ENCODE data around the gene IQGAP3.
"Not testable (repeated sequence)": the region's sequence is repeated elsewhere in the genome, so short reads cannot be mapped to it uniquely, and the experiment has no call there.

The IQGAP3 gene

DNA sequence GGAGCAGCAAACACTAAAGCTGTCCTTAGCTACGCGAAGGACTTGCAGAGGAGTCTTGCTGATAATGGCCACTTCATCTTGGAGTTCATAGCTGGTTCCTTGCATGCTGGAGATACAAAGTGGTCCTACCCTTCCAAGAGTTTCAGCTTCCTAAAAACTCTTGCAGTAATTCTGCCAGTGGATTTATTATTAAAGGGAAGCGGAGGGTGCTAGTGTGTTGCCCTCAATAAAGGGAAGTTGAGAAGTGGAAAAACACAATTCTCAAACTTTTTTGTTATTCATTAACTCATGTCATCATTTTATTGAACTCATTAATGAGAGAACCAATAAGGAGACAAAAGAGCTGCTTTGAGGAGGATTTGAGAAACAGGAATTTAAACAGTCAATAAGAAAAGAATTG lies 40.3 kb upstream of the IQGAP3 start:
- DNase-seq (ENCODE audit: low read depth): no peak
- TF ChIP-seq, protein P1, sequence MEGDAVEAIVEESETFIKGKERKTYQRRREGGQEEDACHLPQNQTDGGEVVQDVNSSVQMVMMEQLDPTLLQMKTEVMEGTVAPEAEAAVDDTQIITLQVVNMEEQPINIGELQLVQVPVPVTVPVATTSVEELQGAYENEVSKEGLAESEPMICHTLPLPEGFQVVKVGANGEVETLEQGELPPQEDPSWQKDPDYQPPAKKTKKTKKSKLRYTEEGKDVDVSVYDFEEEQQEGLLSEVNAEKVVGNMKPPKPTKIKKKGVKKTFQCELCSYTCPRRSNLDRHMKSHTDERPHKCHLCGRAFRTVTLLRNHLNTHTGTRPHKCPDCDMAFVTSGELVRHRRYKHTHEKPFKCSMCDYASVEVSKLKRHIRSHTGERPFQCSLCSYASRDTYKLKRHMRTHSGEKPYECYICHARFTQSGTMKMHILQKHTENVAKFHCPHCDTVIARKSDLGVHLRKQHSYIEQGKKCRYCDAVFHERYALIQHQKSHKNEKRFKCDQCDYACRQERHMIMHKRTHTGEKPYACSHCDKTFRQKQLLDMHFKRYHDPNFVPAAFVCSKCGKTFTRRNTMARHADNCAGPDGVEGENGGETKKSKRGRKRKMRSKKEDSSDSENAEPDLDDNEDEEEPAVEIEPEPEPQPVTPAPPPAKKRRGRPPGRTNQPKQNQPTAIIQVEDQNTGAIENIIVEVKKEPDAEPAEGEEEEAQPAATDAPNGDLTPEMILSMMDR (conservative IDR thresholded peaks at IDR 0.05; ENCODE audit: control insufficient read depth, insufficient read depth, low read depth, low read length): no peak

DNA sequence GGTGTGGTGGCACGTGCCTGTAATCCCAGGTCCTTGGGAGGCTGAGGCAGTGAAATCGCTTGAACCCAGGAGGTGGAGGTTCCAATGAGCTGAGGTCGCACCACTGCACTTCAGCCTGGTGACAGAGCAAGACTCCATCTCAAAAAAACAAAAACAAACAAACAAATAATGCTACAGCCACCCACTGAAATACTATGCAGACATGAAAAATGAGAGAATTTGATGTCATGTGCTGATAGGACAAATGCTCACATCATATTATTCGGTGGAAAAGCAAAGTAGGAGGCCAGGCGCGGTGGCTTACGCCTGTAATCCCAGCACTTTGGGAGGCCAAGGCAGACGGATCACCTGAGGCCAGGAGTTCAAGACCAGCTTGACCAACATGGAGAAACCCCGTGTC lies 37.7 kb upstream of the IQGAP3 start:
- not testable (repeated sequence) for H3K4me3 ChIP-seq (ENCODE audit: control insufficient read depth, low read depth, low read length); DNase-seq (ENCODE audit: low read depth)

More for the DNA sequence above, 40.3 kb upstream of the IQGAP3 start:
- H3K4me3 ChIP-seq (ENCODE audit: control insufficient read depth, low read depth, low read length): no peak overlapping the region

- peak; percentile 15 for DNase-seq (ENCODE audit: low read depth)
- H3K4me3 ChIP-seq (ENCODE audit: control insufficient read depth, low read depth, low read length): no peak overlapping the region
- TF ChIP-seq, protein P1 (conservative IDR thresholded peaks at IDR 0.05; ENCODE audit: control insufficient read depth, insufficient read depth, low read depth, low read length): peak; percentile 47
Observed at GRCh38 chr1:156608981-156609380, 36.6 kb upstream of the IQGAP3 start.

DNA sequence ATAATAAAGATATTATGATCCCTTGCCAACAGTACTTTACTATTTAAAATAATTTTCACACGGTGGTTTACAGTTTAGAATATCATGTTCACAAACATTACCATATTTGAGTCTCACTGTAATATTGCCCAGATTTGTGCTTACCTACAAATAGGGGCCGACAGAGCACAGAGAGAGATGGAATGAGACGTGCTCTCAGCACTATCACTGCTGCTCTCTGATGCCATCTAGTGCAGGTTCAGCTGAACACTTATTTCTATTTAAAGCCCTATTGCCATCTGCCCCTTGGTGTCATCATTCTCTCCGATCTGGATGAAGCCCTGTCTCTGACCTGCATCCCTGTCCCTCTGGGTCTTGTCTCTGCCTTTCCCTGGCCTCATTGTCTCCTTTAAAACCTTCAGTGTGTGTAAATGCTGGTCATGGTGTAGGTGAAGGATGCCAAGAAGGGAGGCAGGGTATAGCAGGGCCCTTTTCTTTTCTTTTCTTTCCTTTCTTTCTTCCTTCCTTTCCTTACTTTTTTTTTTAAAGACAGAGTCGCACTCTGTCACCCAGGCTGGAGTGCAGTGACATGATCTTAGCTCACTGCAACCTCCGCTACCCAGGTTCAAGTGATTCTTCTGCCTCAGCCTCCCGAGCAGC lies 35.8 kb upstream of the IQGAP3 start:
- DNase-seq (ENCODE audit: low read depth): peak; percentile 76
- H3K4me3 ChIP-seq (ENCODE audit: control insufficient read depth, low read depth, low read length): no peak overlapping the region
- TF ChIP-seq, protein P1 (conservative IDR thresholded peaks at IDR 0.05; ENCODE audit: control insufficient read depth, insufficient read depth, low read depth, low read length): peak; percentile 91

DNA sequence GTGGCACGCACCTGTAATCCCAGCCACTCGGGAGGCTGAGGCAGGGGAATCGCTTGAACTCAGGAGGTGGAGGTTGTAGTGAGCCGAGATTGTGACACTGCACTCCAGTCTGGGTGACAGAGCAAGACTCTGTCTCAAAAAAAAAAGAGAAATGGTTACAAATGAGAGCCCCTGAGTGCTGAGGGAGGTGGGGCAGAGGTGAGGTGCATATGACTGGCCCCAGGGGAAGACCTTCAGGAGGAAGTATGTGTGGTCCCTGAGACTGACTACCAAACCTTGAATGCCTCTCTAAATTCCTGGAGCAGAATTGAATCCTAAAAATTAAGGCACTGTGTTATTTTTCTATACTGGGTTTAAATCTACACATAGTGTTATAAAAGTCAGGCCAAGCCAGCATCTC lies 35.0 kb upstream of the IQGAP3 start:
- not testable (repeated sequence) for H3K4me3 ChIP-seq (ENCODE audit: control insufficient read depth, low read depth, low read length); DNase-seq (ENCODE audit: low read depth)

- no peak overlapping the region for H3K4me3 ChIP-seq (ENCODE audit: control insufficient read depth, low read depth, low read length)
- peak; percentile 30 for DNase-seq (ENCODE audit: low read depth)
- TF ChIP-seq, protein P1 (conservative IDR thresholded peaks at IDR 0.05; ENCODE audit: control insufficient read depth, insufficient read depth, low read depth, low read length): peak; percentile 43
Observed at GRCh38 chr1:156602557-156602993, 30.2 kb upstream of the IQGAP3 start.

GRCh38 chr1:156601892-156602291 lies 29.5 kb upstream of the IQGAP3 start:
- no peak for DNase-seq (ENCODE audit: low read depth)
- TF ChIP-seq, protein P1 (conservative IDR thresholded peaks at IDR 0.05; ENCODE audit: control insufficient read depth, insufficient read depth, low read depth, low read length): no peak
- peak overlapping the region; percentile 97 for H3K4me3 ChIP-seq (ENCODE audit: control insufficient read depth, low read depth, low read length)

Data from fibroblast of mammary gland (primary cell).